Gastrocnemius medialis (tissue), 4 donors: ENCODE results near the gene ATP11B.

Experiments
- CTCF ChIP-seq, 5 experiments: fragments of 450-650 bp in 3 of 5; fragments of 200-600 bp in 2 of 5; sonication (generic) in 2 of 5; IDR thresholded peaks in 4 of 5; conservative IDR thresholded peaks in 1 of 5; 1 replicate in 4 of 5; 2 replicates in 1 of 5; pipeline ENCODE4 v1.5.1; 2016 to 2019; ENCODE audit warnings: antibody characterized with exemption in 5 of 5, mild to moderate bottlenecking in 3 of 5, moderate library complexity in 3 of 5
- POLR2A ChIP-seq, 2 donors: fragments of 450-650 bp; IDR thresholded peaks; one replicate each; pipeline ENCODE4 v1.6.1; 2017; ENCODE audit warnings: antibody characterized with exemption in 2 of 2, mild to moderate bottlenecking in 2 of 2, moderate library complexity in 2 of 2

- TF ChIP-seq CTCF (IDR thresholded peaks at IDR 0.05 in 4 of 5, conservative IDR thresholded peaks at IDR 0.05 in 1 of 5) (no peak), POLR2A (IDR thresholded peaks at IDR 0.05) (no peak)
Observed at GRCh38 chr3:182896553-182896952, 103.2 kb downstream of the ATP11B start.
